AG20443 (cell line): ENCODE results near the gene CLDN7.

ENCODE experiments used
- DNase-seq: peaks from one replicate; pipeline ENCODE4 v3.0.0; 2012; ENCODE audit warnings: low spot score, mixed read lengths

CLDN7 gene

DNA sequence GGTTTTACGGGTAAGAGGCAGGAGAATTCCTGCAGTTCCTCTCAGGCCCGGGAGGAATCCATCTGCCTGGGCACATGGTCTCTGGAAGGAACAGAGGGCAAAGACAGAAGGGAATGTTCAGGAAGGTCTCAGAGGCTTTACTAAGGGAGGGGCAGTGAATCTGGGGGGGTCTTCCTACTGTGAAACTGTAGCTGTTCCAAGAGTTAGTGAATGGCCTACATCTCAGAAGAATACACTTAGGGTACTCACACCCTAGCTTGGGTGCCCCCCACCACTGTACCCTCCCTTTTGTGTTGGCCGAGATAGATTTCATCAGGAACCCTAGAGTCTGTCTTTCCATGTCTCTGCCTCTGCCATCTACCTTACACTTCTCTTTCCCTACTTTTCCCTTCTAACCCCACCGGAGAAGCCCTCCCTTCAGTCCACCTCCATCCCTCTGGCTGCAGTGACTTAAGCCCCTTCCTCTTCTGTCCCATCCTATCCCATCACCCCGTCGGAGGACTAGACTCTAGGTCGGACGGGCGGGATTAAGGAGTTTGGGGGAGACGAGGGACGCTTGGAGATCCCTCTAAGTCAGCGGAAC is 43.0 kb downstream of the CLDN7 start:
- DNase-seq = no peak

DNA sequence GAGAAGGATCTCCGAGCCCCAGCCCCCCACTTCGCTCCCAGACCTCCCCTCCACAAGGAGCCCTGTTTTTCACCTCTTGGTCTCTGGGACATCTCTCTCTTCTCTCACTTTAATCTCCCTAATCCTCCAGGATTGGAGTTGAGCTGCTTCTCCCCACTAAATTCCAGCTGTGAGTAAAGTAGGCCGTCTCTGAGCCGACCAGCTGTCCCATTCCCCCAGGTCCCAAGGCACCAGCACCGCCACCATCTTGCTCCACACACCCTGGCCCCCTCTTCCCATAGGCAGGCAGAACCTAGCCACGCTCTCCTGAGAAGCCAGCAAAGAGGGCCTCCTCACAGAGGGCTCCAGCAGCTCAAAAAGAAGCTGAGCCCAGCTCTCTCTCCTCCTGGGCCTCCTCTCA is 43.5 kb downstream of the CLDN7 start:
- no peak for DNase-seq

DNA sequence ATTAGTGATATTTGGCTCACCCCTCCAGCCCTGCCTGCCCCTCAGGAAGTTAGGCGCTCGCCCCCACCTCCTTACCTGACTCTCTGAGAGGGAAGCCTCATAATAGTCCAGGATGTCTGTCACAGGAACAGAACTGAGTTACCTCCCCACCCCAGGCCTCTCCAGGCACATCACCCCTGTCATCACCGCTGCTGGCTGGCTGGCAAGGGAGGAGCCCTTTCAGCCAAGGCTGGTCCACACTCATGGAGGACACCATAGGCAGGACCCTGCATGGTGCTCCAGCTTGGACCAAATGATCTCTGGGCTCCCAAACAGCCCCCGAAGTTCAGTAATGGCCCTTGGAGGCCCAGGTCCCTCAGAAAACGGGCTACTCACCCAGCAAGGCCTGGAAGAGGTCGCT is 44.1 kb downstream of the CLDN7 start:
- no peak for DNase-seq

DNA sequence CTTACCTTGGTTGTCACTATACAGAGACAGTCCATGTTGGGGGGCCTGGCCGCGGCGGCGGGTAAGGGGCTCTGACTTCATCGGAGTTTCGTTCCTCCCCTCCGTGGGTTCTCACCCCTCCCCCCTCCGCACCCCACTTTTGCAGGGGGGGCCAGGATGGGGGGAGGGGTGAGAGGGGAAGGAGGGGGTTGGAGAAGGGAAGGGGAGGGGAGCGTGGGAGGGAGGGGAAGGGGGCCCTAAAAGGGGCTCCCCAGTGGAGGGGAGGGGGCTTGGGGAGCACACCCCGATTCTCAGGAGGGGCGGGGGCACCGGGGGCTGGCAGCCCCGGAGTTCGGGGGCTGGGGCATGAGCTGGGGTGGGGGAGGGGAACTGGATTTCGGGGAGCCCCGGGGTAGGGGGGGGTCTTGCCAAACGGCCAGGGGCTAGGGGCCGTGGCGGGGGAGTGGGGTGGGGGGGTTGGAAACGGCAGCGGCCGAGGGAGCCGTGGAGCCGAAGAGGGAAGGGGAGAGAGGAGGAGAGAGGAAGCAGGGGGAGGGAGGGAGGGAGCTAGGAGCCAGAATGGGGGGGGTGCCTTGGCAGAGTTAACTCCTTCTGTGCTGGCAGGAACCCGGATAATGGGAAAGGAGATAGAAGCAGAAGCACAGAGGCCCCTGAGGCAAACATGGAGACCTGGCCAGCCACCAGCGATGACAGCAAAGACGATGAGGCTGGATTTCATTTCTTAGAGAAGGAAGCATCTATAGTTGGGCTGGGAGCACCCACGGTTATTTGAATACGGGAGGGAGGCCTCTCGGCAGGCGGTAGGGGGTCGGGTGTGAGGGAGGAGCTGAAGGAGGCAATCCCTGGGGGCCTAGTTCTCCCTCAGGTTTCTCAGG is 44.9 kb downstream of the CLDN7 start:
- peak; percentile 79 for DNase-seq

DNA sequence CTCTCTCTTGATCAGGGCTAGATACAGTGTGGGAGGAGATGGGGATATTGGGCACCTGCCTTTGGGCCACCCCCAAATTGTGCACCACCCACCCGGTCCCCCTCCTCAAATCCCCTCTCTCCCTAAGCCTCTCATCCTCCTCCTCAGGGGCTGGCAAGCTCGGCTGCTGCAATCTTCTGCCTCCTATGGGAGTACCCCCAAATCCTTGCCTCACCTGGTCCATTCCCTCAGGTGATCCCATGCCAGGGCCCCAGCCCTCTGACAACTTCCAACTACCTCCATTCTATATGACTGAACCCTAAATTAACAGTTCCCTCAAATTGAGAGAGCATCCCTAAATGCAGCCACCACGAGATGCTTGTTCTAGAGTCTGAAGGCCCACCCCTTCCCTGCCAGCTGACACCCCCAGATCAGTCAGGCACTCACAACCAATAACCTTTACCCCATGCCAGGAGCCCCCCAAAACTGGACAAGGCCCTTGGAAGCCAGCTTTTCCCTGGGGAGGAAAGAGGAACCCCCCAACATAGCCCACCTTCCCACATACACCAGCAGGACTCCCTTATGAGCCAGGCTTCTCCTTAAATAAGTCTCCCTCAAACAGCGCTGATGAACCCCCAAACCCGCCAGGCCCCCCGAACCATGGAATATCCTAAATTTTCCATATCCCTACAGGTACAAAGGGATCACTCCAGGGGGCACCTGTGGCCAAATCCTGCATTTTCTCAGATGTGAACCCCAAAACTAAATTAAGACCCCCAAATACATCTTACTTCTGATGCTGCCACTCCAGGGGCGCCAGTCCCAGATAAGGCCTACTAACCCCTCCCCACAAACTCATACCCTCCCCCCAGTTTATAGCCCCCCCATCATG is 45.8 kb downstream of the CLDN7 start:
- DNase-seq = no peak

DNA sequence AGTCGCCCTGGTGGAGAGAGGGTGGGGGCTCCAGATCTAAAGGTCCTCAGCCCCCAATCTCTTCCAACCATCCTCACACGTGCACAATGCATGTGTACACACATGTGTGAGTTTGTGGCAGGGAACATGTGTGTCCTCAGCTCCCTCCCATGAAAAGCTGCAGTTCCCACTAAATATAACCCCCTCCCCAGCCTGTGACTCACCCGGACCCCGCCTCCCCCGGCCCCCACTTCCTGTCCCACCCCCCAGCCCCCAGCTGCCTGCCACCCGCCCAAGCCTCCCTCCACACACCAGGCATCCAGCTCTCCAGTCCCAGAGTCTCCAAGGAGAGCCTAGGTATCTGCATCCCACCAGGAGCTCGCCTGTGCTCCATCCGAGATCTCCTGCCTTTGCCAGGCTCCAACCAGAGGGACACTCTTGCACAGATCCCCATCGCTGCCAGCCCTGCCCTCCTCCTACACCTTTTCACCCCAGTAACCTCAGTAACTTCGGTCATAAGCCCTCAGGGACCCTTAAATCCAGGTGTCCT is 46.6 kb downstream of the CLDN7 start:
- DNase-seq = no peak

DNA sequence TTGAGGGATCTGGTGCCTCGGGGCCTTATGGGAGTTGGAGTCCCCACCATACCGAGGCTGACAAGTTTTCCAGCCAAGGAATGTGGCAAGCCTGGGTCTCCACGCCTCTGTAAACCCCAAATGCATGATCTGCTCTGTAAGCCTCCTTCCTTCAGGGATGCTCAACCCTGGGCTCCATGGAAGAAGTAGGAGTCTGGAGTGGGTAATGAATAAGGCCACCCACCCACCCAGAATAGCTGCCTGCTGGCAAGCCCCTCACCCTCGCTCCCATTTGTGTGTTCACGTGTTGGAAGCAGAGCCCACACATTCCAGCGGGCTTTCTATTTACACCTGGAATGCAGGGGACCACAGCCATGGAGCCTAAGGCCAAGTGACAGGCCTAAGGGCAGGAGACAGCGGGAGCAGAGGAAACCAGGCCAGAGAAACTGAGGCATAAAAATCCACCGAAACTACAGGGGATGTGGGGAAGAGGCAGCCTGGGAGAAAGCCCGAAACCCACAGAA is 47.1 kb downstream of the CLDN7 start:
- no peak for DNase-seq

DNA sequence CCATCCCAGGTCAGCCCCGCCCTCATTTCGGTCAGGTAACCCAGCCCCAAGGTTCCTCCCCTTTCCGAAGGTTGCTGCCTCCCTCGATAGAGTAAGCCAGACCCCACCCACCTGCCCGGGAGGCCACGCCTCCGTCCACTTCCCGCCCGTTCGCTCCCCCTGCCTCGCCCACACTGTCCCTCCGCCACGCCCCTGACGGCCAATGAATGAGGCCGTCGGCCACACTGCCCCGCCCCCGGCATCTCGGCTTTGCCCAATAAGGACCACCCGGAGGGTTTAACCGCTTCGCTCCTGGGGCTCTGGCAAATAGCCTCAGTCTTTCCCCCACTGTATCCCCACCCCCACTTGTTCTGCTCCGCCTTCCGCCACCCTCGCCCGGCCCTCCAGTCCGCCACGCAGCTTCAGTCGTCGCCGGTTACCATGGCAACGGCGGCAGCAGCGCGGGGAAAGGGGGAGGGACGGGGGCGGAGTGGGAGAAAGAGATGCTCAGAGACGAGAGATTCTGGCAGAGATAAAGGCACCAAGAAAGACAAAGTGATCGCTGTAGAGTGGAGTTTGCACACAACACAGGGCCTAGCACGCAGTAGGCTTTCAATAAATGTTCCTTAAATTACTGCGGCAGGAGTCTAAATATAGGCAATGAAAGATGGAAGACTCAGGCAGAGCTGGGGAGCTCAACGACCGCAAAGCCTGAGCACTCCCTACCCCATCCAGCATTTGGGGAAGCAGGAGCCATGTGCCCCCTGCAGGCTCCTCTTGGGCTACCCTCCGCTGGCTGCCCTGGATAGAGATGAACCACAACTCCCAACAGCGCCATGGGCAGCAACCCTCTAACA is 47.8 kb downstream of the CLDN7 start:
- DNase-seq = peak; percentile 96

DNA sequence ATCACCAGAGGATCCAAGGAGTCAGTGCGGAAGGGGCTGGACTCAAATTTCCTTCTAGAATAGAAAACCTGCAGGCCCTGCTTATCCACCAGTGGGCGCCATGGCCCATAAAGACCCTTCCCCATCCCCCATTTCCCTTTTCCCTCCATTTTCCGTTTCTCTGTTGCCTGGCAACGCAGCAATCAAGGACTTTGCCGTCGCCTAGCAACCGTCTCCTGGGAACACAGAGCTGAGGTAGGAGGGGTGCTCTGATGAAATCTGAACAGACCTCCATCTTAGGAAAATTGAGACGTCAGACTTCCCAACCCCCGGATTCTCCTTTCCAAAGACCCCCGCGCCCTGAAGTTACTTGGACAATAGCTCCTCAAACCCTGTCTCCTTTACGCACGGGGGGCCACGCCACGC is 48.4 kb downstream of the CLDN7 start:
- peak; percentile 53 for DNase-seq

DNA sequence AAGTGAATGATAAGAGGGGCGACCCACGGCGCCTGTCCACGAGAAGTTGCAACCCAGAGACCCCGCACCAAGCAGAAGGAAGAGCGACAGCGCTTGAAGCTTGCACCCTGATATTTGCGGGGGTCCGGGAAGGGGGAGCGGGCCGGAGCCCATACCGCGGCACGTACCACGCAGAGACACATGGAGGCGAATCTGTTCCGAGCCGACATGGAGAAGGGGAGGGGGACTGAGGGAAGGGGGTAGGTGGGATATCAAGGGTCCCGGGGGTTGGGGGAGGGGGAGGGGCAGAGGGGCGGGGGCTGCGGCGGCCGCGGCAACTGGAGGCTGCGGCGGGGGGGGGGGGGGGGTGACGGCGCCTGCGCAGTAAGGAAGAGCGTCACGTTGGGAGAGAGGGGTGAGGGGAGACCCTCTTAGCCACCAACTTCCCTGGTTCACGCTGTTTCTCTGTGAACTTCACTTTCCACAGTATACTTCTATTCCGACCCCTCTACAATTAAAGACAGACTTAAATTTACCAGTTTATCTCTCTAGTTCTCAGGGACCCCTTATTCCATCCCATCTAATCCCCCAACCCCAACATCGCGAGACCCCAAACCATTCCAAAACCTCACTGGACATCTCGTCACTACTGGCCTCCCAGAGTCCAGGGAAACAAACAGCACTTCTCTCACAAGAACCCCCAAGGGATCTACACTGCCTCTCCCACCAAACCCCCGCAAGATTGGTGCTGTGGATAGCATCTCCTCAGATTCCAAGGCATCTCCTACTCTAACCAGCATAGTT is 50.6 kb downstream of the CLDN7 start:
- peak; percentile 70 for DNase-seq
